ENCODE results near the gene STXBP6.

The STXBP6 gene

GRCh38 chr14:24866067-24866639 is 183.8 kb downstream of the STXBP6 start:
- TF ChIP-seq ZNF362 (tag by site-specific recombination; IDR thresholded peaks at IDR 0.05) (no peak), ZNF544 (tag by site-specific recombination; IDR thresholded peaks at IDR 0.05) (no peak), ZBTB8A (tag by site-specific recombination; IDR thresholded peaks at IDR 0.05) (no peak), ZNF391 (tag by site-specific recombination; IDR thresholded peaks at IDR 0.05; ENCODE audit: borderline replicate concordance, low read depth) (no peak), ZNF133 (tag by site-specific recombination; IDR thresholded peaks at IDR 0.05) (no peak), REST (tag by site-specific recombination; IDR thresholded peaks at IDR 0.05) (no peak), ZIC2 (tag by site-specific recombination; IDR thresholded peaks at IDR 0.05) (no peak), ZNF184 (tag by site-specific recombination; IDR thresholded peaks at IDR 0.05) (no peak), ELK4 (IDR thresholded peaks at IDR 0.05; ENCODE audit: borderline replicate concordance, low read depth, low read length) (no peak), ZBTB6 (tag by site-specific recombination; IDR thresholded peaks at IDR 0.05) (no peak), ZNF433 (tag by site-specific recombination; IDR thresholded peaks at IDR 0.05; ENCODE audit: low read depth) (no peak)
- ChIA-PET CTCF (no interaction called here), POLR2A (no interaction called here)
- Histone ChIP-seq H3K9me3 (ENCODE audit: control insufficient read depth, insufficient read depth, low read depth, low read length) (no peaks in the 10 kb centered on the region; the same call in 1 of the 2 replicates), H3K27ac (ENCODE audit: extremely low read depth, low read depth, low read length) (no peak overlapping the region), H3K4me3 (ENCODE audit: low read depth, low read length) (no peak overlapping the region), H3K36me3 (ENCODE audit: control insufficient read depth in 2 of 2, insufficient read depth in 1 of 2, low read length in 2 of 2) (no peaks in the 10 kb centered on the region), H3K4me1 (ENCODE audit: control insufficient read depth, insufficient read depth, low read length) (no peaks in the 10 kb centered on the region)

- H3K36me3 ChIP-seq (ENCODE audit: control insufficient read depth in 2 of 2, insufficient read depth in 1 of 2, low read length in 2 of 2): no peaks in the 10 kb centered on the region
- ChIA-PET POLR2A (no interaction called here), CTCF (interaction anchor here (0.6 to 1.6 kb wide), 5 partner anchors 10 to 1373 kb away, joined by 3 to 5 read pairs (median 3); no protein-coding TSS in a partner anchor)
- no peak overlapping the region for H3K27ac ChIP-seq (ENCODE audit: extremely low read depth, low read depth, low read length)
- no peak for TF ChIP-seq ZNF221 (tag by site-specific recombination; IDR thresholded peaks at IDR 0.05; ENCODE audit: borderline replicate concordance)
- no peak for TF ChIP-seq AEBP2 (tag by site-specific recombination; IDR thresholded peaks at IDR 0.05; ENCODE audit: borderline replicate concordance)
- no peaks in the 10 kb centered on the region for H3K4me1 ChIP-seq (ENCODE audit: control insufficient read depth, insufficient read depth, low read length)
- no peak overlapping the region for H3K4me3 ChIP-seq (ENCODE audit: low read depth, low read length)
- no peaks in the 10 kb centered on the region; the same call in 1 of the 2 replicates for H3K9me3 ChIP-seq (ENCODE audit: control insufficient read depth, insufficient read depth, low read depth, low read length)
Measured at GRCh38 chr14:24863968-24864684, 185.8 kb downstream of the STXBP6 start.

Measured in HEK293 (cell line).